A549 (cell line): ENCODE data around the gene SWAP70. TPM values are rescaled to one million over a fixed set of nuclear protein-coding genes. Genes with fewer than 3 reads are reported as not detected.

Experiments
- ATAC-seq, 2 experiments: fragments of 200-7000 bp in 1 of 2; fragments of >200 bp in 1 of 2; cut with Nextera tagmentation in 1 of 2; cut with Tn5 transposase in 1 of 2; 3 replicates each; pipeline versions ENCODE4 v1.8.0 to v1.9.1; 2018 to 2020; ENCODE audit warnings: mild to moderate bottlenecking in 1 of 2, moderate library complexity in 1 of 2
- CTCF ChIA-PET: fragments of 300-600 bp; sonication (Branson Sonifier 250); formaldehyde crosslinking; extraction: SDS; loops from one replicate; lab custom pipeline; 2021; ENCODE audit warnings: antibody characterized with exemption, inconsistent platforms; lab: Yijun Ruan, JAX
- POLR2A ChIA-PET: fragments of 350-600 bp; formaldehyde crosslinking; extraction: SDS; loops from one replicate; lab custom pipeline; 2021; ENCODE audit warnings: antibody characterized with exemption, inconsistent platforms; lab: Yijun Ruan, JAX
- DNase-seq, 2 experiments: peaks; one replicate each; pipeline versions ENCODE4 v3.0.0 to v3.0.0-alpha.2; 2011 to 2016; ENCODE audit warnings: low read depth in 1 of 2, low spot score in 1 of 2
- FAIRE-seq: peaks from 2 replicates; lab custom pipeline; 2011; peaks lifted over from hg19 to GRCh38; lab: Jason Lieb, UNC
- H3K27ac ChIP-seq, 2 experiments: fragments of >200 bp; sonication (Bioruptor Twin); formaldehyde crosslinking; 3 replicates each; pipeline ENCODE4 v1.5.1; 2016 to 2017
- H3K4me1 ChIP-seq: fragments of >200 bp; sonication (Bioruptor Twin); formaldehyde crosslinking; 3 replicates; pipeline ENCODE4 v1.6.1; 2016
- H3K4me2 ChIP-seq: fragments of >200 bp; sonication (Bioruptor Twin); formaldehyde crosslinking; 3 replicates; pipeline ENCODE4 v1.6.1; 2016
- H3K4me3 ChIP-seq: fragments of >200 bp; sonication (Bioruptor Twin); formaldehyde crosslinking; 3 replicates; pipeline ENCODE4 v1.5.1; 2016
- H3K9me3 ChIP-seq: fragments of >200 bp; sonication (Bioruptor Twin); formaldehyde crosslinking; 3 replicates; pipeline ENCODE4 v1.6.1; 2016
- ATOH8 ChIP-seq: fragments of 250-450 bp; sonication (Bioruptor Pico); IDR thresholded peaks from 2 replicates; pipeline ENCODE4 v1.5.0; 2020; ENCODE audit warnings: low read depth, mild to moderate bottlenecking, moderate library complexity
- CEBPB ChIP-seq, 2 experiments: fragments of >200 bp in 1 of 2; sonication (Bioruptor Twin) in 1 of 2; formaldehyde crosslinking in 1 of 2; IDR thresholded peaks; 2 replicates each; pipeline ENCODE4 v1.6.1; 2012 to 2016
- CTCF ChIP-seq: fragments of >200 bp; sonication (Bioruptor Twin); formaldehyde crosslinking; IDR thresholded peaks from 3 replicates; pipeline ENCODE4 v1.5.1; 2016
- EHMT2 ChIP-seq: fragments of 200-600 bp; sonication (generic); IDR thresholded peaks from 2 replicates; pipeline ENCODE4 v1.6.1; 2016; ENCODE audit warnings: antibody characterized with exemption, low read depth, mild to moderate bottlenecking, moderate library complexity
- FOSL2 ChIP-seq, 2 experiments: fragments of 450-650 bp in 1 of 2; fragments of >200 bp in 1 of 2; sonication (Bioruptor Twin) in 1 of 2; formaldehyde crosslinking; IDR thresholded peaks; 2 replicates each; pipeline versions ENCODE4 v1.5.0 to v1.6.1; 2016 to 2020; ENCODE audit warnings: mild to moderate bottlenecking in 1 of 2, moderate library complexity in 1 of 2
- HOXB13 ChIP-seq: fragments of 250-450 bp; sonication (Bioruptor Pico); IDR thresholded peaks from 2 replicates; pipeline ENCODE4 v1.5.0; 2020; ENCODE audit warnings: low read depth, mild to moderate bottlenecking, moderate library complexity
- KDM1A ChIP-seq: fragments of 200-600 bp; sonication (generic); IDR thresholded peaks from 2 replicates; pipeline ENCODE4 v1.6.1; 2016; ENCODE audit warnings: low read depth, mild to moderate bottlenecking
- NFE2L2 ChIP-seq: fragments of 150-350 bp; conservative IDR thresholded peaks from 2 replicates; pipeline ENCODE4 v1.6.1; 2014; ENCODE audit warnings: low read length
- NPAS2 ChIP-seq: fragments of 250-450 bp; sonication (Bioruptor Pico); IDR thresholded peaks from 2 replicates; pipeline ENCODE4 v1.8.0; 2022; ENCODE audit warnings: mild to moderate bottlenecking, moderate library complexity, borderline replicate concordance
- NR3C1 ChIP-seq: fragments of >200 bp; sonication (Bioruptor Twin); formaldehyde crosslinking; IDR thresholded peaks from 3 replicates; pipeline ENCODE4 v1.6.1; 2017
- PBX3 ChIP-seq: IDR thresholded peaks from 2 replicates; pipeline ENCODE4 v1.6.1; 2012
- RAD21 ChIP-seq, 2 experiments: fragments of >200 bp in 1 of 2; sonication (Bioruptor Twin) in 1 of 2; formaldehyde crosslinking in 1 of 2; IDR thresholded peaks in 1 of 2; conservative IDR thresholded peaks in 1 of 2; 2 replicates in 1 of 2; 3 replicates in 1 of 2; pipeline ENCODE4 v1.6.1; 2012 to 2018; ENCODE audit warnings: inconsistent platforms in 1 of 2
- WGBS: methylation state at CpG from one replicate; pipeline ENCODE4 v1.1.6; 2017; ENCODE audit errors: missing lambda C conversion rate; 5-methylcytosine and 5-hydroxymethylcytosine counted together
- polyA plus RNA-seq, 4 experiments: library from polyadenylated mRNA; depleted of rRNA in 3 of 4; stranded (reverse); fragments of >200 nt; fragmentation: RNase III in 1 of 4; extraction: RNeasy Plus Mini Kit Qiagen cat#74134 plus additional on column Dnase treatment in 1 of 4; gene quantifications; 2 replicates in 3 of 4; 3 replicates in 1 of 4; pipeline ENCODE4 v1.2.3, GENCODE V29; 2011 to 2017

The SWAP70 gene
- polyA plus RNA-seq, 2 of the 4 experiments (the other 2 are of a cell fraction), result 24.5 to 25.5 TPM

GRCh38 chr11:9738116-9738515, 74.2 kb downstream of the SWAP70 start:
- ChIA-PET POLR2A (no interaction called here), CTCF (interaction anchor here (0.8 to 3.6 kb wide), 6 partner anchors 9 to 628 kb away, joined by 3 to 23 read pairs (median 4); partner anchors contain the start of gene ADM)
- Histone ChIP-seq H3K4me3 (no peak overlapping the region), H3K4me2 (no peak overlapping the region), H3K27ac (peak overlapping the region; percentile 63 to 76; a peak in 4 of 6 replicates), H3K9me3 (peaks cover 4% of the 10 kb centered on the region; the same call in 1 of the 3 replicates), H3K4me1 (peaks cover 51% of the 10 kb centered on the region)
- FAIRE-seq (no peak), ATAC-seq (no peak), DNase-seq (no peak)
- no peak for TF ChIP-seq PBX3
- no peak for TF ChIP-seq NFE2L2
- TF ChIP-seq KDM1A, result 0 out of 2 replicates have a peak, but pooled peaks have one; percentile 31
- 43% methylated on average over 3 of the region's 3 CpGs for WGBS

- Histone ChIP-seq H3K9me3 (peaks cover 4% of the 10 kb centered on the region; the same call in 1 of the 3 replicates), H3K4me1 (peaks cover 51% of the 10 kb centered on the region), H3K4me3 (no peak overlapping the region), H3K4me2 (peak overlapping the region; percentile 61; the same call in 1 of the 3 replicates), H3K27ac (peak overlapping the region; percentile 63 to 76; a peak in 5 of 6 replicates)
- WGBS, result 91% methylated on average over 1 of the region's 1 CpG
- FAIRE-seq (no peak), DNase-seq (no peak), ATAC-seq (no peak)
- ChIA-PET CTCF (interaction anchor here (1.0 to 3.6 kb wide), 5 partner anchors 9 to 628 kb away, joined by 3 to 23 read pairs (median 5); partner anchors contain the start of gene ADM), POLR2A (no interaction called here)
- TF ChIP-seq CTCF, result no peak
- no peak for TF ChIP-seq NPAS2 (CRISPR knock-in tag)
Measured at GRCh38 chr11:9738707-9739106, 74.8 kb downstream of the SWAP70 start.

GRCh38 chr11:9739123-9739900, 75.4 kb downstream of the SWAP70 start:
- no peak for DNase-seq
- FAIRE-seq, result no peak
- Histone ChIP-seq H3K9me3 (peaks cover 4% of the 10 kb centered on the region; the same call in 1 of the 3 replicates), H3K27ac (peak overlapping the region; percentile 63 to 76), H3K4me3 (no peak overlapping the region), H3K4me1 (peaks cover 51% of the 10 kb centered on the region), H3K4me2 (peak overlapping the region; percentile 61)
- POLR2A ChIA-PET, result interaction anchor here (1.1 to 1.2 kb wide), 2 partner anchors 75 to 126 kb away, joined by 4 to 5 read pairs; no protein-coding TSS in a partner anchor
- WGBS, result 72% methylated on average over 4 of the region's 4 CpGs
- peak in 1 of 2 experiments; percentile 26; a peak in 2 of 6 replicates for ATAC-seq
- CTCF ChIA-PET, result interaction anchor here (1.0 to 3.1 kb wide), 7 partner anchors 10 to 627 kb away, joined by 3 to 11 read pairs (median 6); partner anchors contain the start of gene ADM
- TF ChIP-seq ATOH8 (CRISPR knock-in tag), result no peak
- TF ChIP-seq FOSL2 (IDR thresholded peaks at IDR 0.05), result no peak
- TF ChIP-seq FOSL2 (CRISPR knock-in tag; IDR thresholded peaks at IDR 0.05), result no peak
- TF ChIP-seq NR3C1, result no peak
- no peak for TF ChIP-seq CTCF
- TF ChIP-seq RAD21 (conservative IDR thresholded peaks at IDR 0.05 in 1 of 2, IDR thresholded peaks at IDR 0.05 in 1 of 2), result no peak
- no peak for TF ChIP-seq EHMT2
- no peak for TF ChIP-seq HOXB13 (CRISPR knock-in tag)
- no peak for TF ChIP-seq NPAS2 (CRISPR knock-in tag)
- TF ChIP-seq CEBPB (IDR thresholded peaks at IDR 0.05), result no peak
